HepG2 (cell line): ENCODE data around the gene FHIT. TPM values are rescaled to one million over a fixed set of nuclear protein-coding genes. Genes with fewer than 3 reads are reported as not detected.

Experiments
- ATAC-seq: fragments of 200-7000 bp; cut with Tn5 transposase; 3 replicates; pipeline ENCODE4 v1.9.1; 2020; ENCODE audit warnings: mild to moderate bottlenecking, moderate library complexity
- BruUV-seq: library from RNA; stranded (reverse); fragments of 400-500 nt; replicated peaks from 2 replicates; lab custom pipeline; 2021; lab: Mats Ljungman, UMichigan
- CTCF ChIA-PET: fragments of 300-600 bp; formaldehyde crosslinking; extraction: SDS; loops from one replicate; lab custom pipeline; 2021; ENCODE audit warnings: low total read pairs, inconsistent platforms, low intra/inter-chr PET ratio; lab: Yijun Ruan, JAX
- POLR2A ChIA-PET: fragments of 350-600 bp; sonication (Branson Sonifier 250); formaldehyde crosslinking; loops from one replicate; lab custom pipeline; 2020; ENCODE audit warnings: antibody characterized with exemption, inconsistent platforms; lab: Yijun Ruan, JAX
- DNase-seq: peaks from one replicate; pipeline ENCODE4 v3.0.0-alpha.2; 2015; ENCODE audit warnings: low spot score
- FAIRE-seq: peaks from 3 replicates; lab custom pipeline; 2011; peaks lifted over from hg19 to GRCh38; lab: Jason Lieb, UNC
- H2AFZ ChIP-seq: one replicate; pipeline ENCODE4 v1.6.1; 2011; ENCODE audit warnings: low read length, inconsistent platforms
- H3K27ac ChIP-seq: fragments of 300-600 bp; 3 replicates; pipeline ENCODE4 v1.8.0; 2011; ENCODE audit warnings: mixed run types, mild to moderate bottlenecking, mixed read lengths, low read length, inconsistent platforms; ENCODE audit not compliant: insufficient read depth; ENCODE audit errors: extremely low read length
- H3K27me3 ChIP-seq, 2 experiments: fragments of 200-600 bp in 1 of 2; 2 replicates in 1 of 2; 3 replicates in 1 of 2; pipeline versions ENCODE4 v1.6.0 to v1.8.0; 2011; ENCODE audit warnings: low read length in 2 of 2, mild to moderate bottlenecking in 2 of 2, moderate library complexity in 2 of 2, inconsistent platforms in 1 of 2; ENCODE audit not compliant: insufficient read depth in 2 of 2, control insufficient read depth in 1 of 2
- H3K36me3 ChIP-seq, 2 experiments: fragments of 200-600 bp in 1 of 2; replicated peaks in 1 of 2; 2 replicates in 1 of 2; 3 replicates in 1 of 2; pipeline versions ENCODE4 v1.5.1 to v1.8.0; 2011; ENCODE audit warnings: low read length in 2 of 2, inconsistent platforms in 1 of 2; ENCODE audit not compliant: insufficient read depth in 2 of 2, control insufficient read depth in 1 of 2
- H3K4me1 ChIP-seq: 2 replicates; pipeline ENCODE4 v1.5.1; 2012; ENCODE audit warnings: low read length, inconsistent platforms; ENCODE audit not compliant: insufficient read depth
- H3K4me2 ChIP-seq: 2 replicates; pipeline ENCODE4 v1.6.0; 2011; ENCODE audit warnings: low read depth, low read length, inconsistent platforms
- H3K4me3 ChIP-seq, 3 experiments: fragments of 200-600 bp in 1 of 3; sonication (generic), shearing (Covaris generic) in 1 of 3; replicated peaks in 1 of 3; 2 replicates each; pipeline ENCODE4 v1.5.1; 2011 to 2016; ENCODE audit warnings: low read length in 3 of 3, inconsistent platforms in 2 of 3, low read depth in 2 of 3, mild to moderate bottlenecking in 2 of 3, control low read depth in 1 of 3, mixed read lengths in 1 of 3; ENCODE audit not compliant: insufficient read depth in 1 of 3
- H3K79me2 ChIP-seq: one replicate; pipeline ENCODE4 v1.6.1; 2011; ENCODE audit warnings: low read length, inconsistent platforms; ENCODE audit not compliant: insufficient read depth
- H3K9ac ChIP-seq: 2 replicates; pipeline ENCODE4 v1.6.0; 2011; ENCODE audit warnings: mild to moderate bottlenecking, low read depth, low read length, inconsistent platforms; ENCODE audit not compliant: insufficient read depth
- H3K9me3 ChIP-seq: 2 replicates; pipeline ENCODE4 v1.5.1; 2012; ENCODE audit warnings: mild to moderate bottlenecking, low read length
- H4K20me1 ChIP-seq: 2 replicates; pipeline ENCODE4 v1.6.0; 2011; ENCODE audit warnings: inconsistent platforms, mild to moderate bottlenecking, low read length, moderate library complexity; ENCODE audit not compliant: insufficient read depth
- CENPBD1 ChIP-seq: sonication (generic); formaldehyde crosslinking; IDR thresholded peaks from 2 replicates; pipeline ENCODE4 v1.8.0; 2022; ENCODE audit warnings: missing genetic modification reagents, low read depth, mild to moderate bottlenecking, borderline replicate concordance
- CTCF ChIP-seq: sonication (generic); formaldehyde crosslinking; IDR thresholded peaks from 2 replicates; pipeline ENCODE4 v1.5.0; 2020; ENCODE audit warnings: mild to moderate bottlenecking, missing genetic modification reagents, moderate library complexity
- KLF16 ChIP-seq, 2 experiments: sonication (generic) in 1 of 2; formaldehyde crosslinking in 1 of 2; IDR thresholded peaks; 2 replicates each; pipeline versions ENCODE4 v1.6.1 to v1.8.0; 2016 to 2023; ENCODE audit warnings: missing genetic modification reagents in 2 of 2, missing compliant biosample characterization in 1 of 2
- STAG1 ChIP-seq: sonication (generic); formaldehyde crosslinking; IDR thresholded peaks from 2 replicates; pipeline ENCODE4 v1.4.0; 2020; ENCODE audit warnings: missing genetic modification reagents
- SYNCRIP ChIP-seq: fragments of 200-400 bp; formaldehyde crosslinking; IDR thresholded peaks from 2 replicates; pipeline ENCODE4 v1.6.1; 2018; ENCODE audit warnings: mild to moderate bottlenecking, low read depth, low read length; ENCODE audit not compliant: insufficient read depth
- TCF12 ChIP-seq, 2 experiments: fragments of 450-650 bp in 1 of 2; sonication (generic) in 1 of 2; formaldehyde crosslinking in 1 of 2; IDR thresholded peaks; 2 replicates each; pipeline versions ENCODE4 v1.6.1 to v1.8.0; 2017 to 2022; ENCODE audit warnings: antibody characterized with exemption in 1 of 2, mild to moderate bottlenecking in 1 of 2, missing genetic modification reagents in 1 of 2, moderate library complexity in 1 of 2
- U2AF2 ChIP-seq: fragments of 200-400 bp; formaldehyde crosslinking; IDR thresholded peaks from 2 replicates; pipeline ENCODE4 v1.6.1; 2017; ENCODE audit warnings: low read depth, mild to moderate bottlenecking, low read length
- ZNF263 ChIP-seq: sonication (generic); formaldehyde crosslinking; IDR thresholded peaks from 2 replicates; pipeline ENCODE4 v1.4.0; 2020; ENCODE audit warnings: missing genetic modification reagents
- ZNF737 ChIP-seq: sonication (generic); formaldehyde crosslinking; IDR thresholded peaks from 2 replicates; pipeline ENCODE4 v1.5.0; 2020; ENCODE audit warnings: missing genetic modification reagents, mild to moderate bottlenecking, borderline replicate concordance
- WGBS: methylation state at CpG from one replicate; pipeline ENCODE4 v1.1.6; 2017; ENCODE audit warnings: low lambda C conversion rate; 5-methylcytosine and 5-hydroxymethylcytosine counted together
- in situ Hi-C: cut with HindIII; loops from 2 replicates; pipeline ENCODE4 v1.10.0; 2017; ENCODE audit warnings: low pct_unique_long_range_greater_than_20kb; ENCODE audit not compliant: extremely low pct_ligation_motif_present
- intact Hi-C: fragments of 100-400 bp; cut with micrococcal nuclease; formaldehyde crosslinking; loops from one replicate; pipeline ENCODE4 v1.10.0; 2022; ENCODE audit not compliant: unreplicated experiment
- polyA plus RNA-seq, 8 experiments: library from polyadenylated mRNA; depleted of rRNA in 3 of 8; stranded (reverse) in 7 of 8; unstranded in 1 of 8; fragments of >200 nt; fragmentation: Illumina TruSeq in 4 of 8; extraction: Trizol in 4 of 8; gene quantifications; 2 replicates each; pipeline versions ENCODE4 v1.2.1 to v1.2.3, GENCODE V29; 2011 to 2016; ENCODE audit warnings: low read depth in 4 of 8, missing spikeins in 1 of 8, mixed read lengths in 1 of 8; ENCODE audit not compliant: insufficient read depth in 1 of 8
- total RNA-seq, 5 experiments: library from RNA; depleted of rRNA; stranded (reverse); fragments of >200 nt; fragmentation: Illumina TruSeq; extraction: Trizol; gene quantifications; 2 replicates each; pipeline ENCODE4 v1.2.3, GENCODE V29; 2016; ENCODE audit warnings: low read depth in 1 of 5

Gene FHIT
- total and polyA plus RNA-seq, 2 of the 13 experiments (the other 11 are each of a cell fraction or from before 2014, with no cell fraction given), result 4.0 to 4.6 TPM

GRCh38 chr3:60584250-60584649 lies 667.0 kb downstream of the FHIT start:
- no peaks in the 10 kb centered on the region for H3K4me1 ChIP-seq

GRCh38 chr3:60582288-60582687 lies 669.0 kb downstream of the FHIT start:
- Histone ChIP-seq H2AFZ (no peak overlapping the region), H3K27ac (no peak overlapping the region), H3K4me2 (no peak overlapping the region), H3K79me2 (no peaks in the 10 kb centered on the region)
- TF ChIP-seq CTCF (CRISPR knock-in tag) (0 out of 2 replicates have a peak, but pooled peaks have one; percentile 28), U2AF2 (no peak), STAG1 (CRISPR knock-in tag) (peak; percentile 52)
- TF ChIP-seq, all 625 proteins: peak for 2
- Histone ChIP-seq H4K20me1 (no peaks in the 10 kb centered on the region), H3K4me3 (no peak overlapping the region), H3K9me3 (no peaks in the 10 kb centered on the region), H3K9ac (no peak overlapping the region), H3K36me3 (no peaks in the 10 kb centered on the region), H3K27me3 (no peaks in the 10 kb centered on the region), H3K4me1 (no peaks in the 10 kb centered on the region)
- no TSS peak for BruUV-seq
- 16% methylated on average over 3 of the region's 3 CpGs for WGBS
- in situ Hi-C loops (no loop called here), intact Hi-C loops (loop anchor here (2.0 kb wide), 1 partner anchor 161 kb away; no protein-coding TSS in a partner anchor)
- ChIA-PET POLR2A (no interaction called here), CTCF (no interaction called here)
- DNase-seq (no peak), FAIRE-seq (no peak), ATAC-seq (no peak)

More at GRCh38 chr3:60584250-60584649, 667.0 kb downstream of the FHIT start:
- Histone ChIP-seq H3K27ac (no peak overlapping the region), H2AFZ (no peak overlapping the region), H3K36me3 (no peaks in the 10 kb centered on the region), H3K4me2 (no peak overlapping the region), H3K79me2 (no peaks in the 10 kb centered on the region), H3K9me3 (no peaks in the 10 kb centered on the region), H4K20me1 (no peaks in the 10 kb centered on the region), H3K27me3 (no peaks in the 10 kb centered on the region), H3K4me3 (no peak overlapping the region)
- intact Hi-C loops, result no loop called here
- POLR2A ChIA-PET, result no interaction called here
- ATAC-seq, result no peak
- no peak for DNase-seq
- WGBS, result 85% methylated on average over 2 of the region's 2 CpGs
- TF ChIP-seq ZNF263 (CRISPR knock-in tag) (no peak), ZNF737 (CRISPR knock-in tag) (no peak), SYNCRIP (no peak), KLF16 (CRISPR knock-in tag; IDR thresholded peaks at IDR 0.05) (no peak), CENPBD1 (CRISPR knock-in tag) (no peak), TCF12 (IDR thresholded peaks at IDR 0.05) (no peak), TCF12 (CRISPR knock-in tag; IDR thresholded peaks at IDR 0.05) (no peak)
- TF ChIP-seq, all 625 proteins: peak for 0
- no TSS peak for BruUV-seq
- FAIRE-seq, result no peak
- in situ Hi-C loops, result no loop called here
- H3K9ac ChIP-seq, result no peak overlapping the region
- CTCF ChIA-PET, result no interaction called here
